ENCODE measurements around the gene MLST8.

Gene MLST8

GRCh38 chr16:2208772-2209171 is 3.5 kb downstream of the MLST8 start:
- no peak for DNase-seq (ENCODE audit: low read depth)

GRCh38 chr16:2209258-2210008 is 4.2 kb downstream of the MLST8 start:
- DNase-seq (ENCODE audit: low read depth) = no peak

GRCh38 chr16:2210009-2210332 is 4.7 kb downstream of the MLST8 start:
- no peak for DNase-seq (ENCODE audit: low read depth)

GRCh38 chr16:2210386-2211365 is 5.4 kb downstream of the MLST8 start, which contains the start of gene BRICD5:
BRICD5 (minus strand) TSS chr16:2210863; CDS start chr16:2210833, 30 bp downstream.
- DNase-seq (ENCODE audit: low read depth) = no peak

- no peak for DNase-seq (ENCODE audit: low read depth)
Observed at GRCh38 chr16:2211923-2212347, 6.7 kb downstream of the MLST8 start.

- no peak for DNase-seq (ENCODE audit: low read depth)
Observed at GRCh38 chr16:2212362-2213324, 7.4 kb downstream of the MLST8 start.

- no peak for DNase-seq (ENCODE audit: low read depth)
Observed at GRCh38 chr16:2213817-2214718, 8.8 kb downstream of the MLST8 start.

GRCh38 chr16:2214719-2214968 is 9.4 kb downstream of the MLST8 start, which contains the start of gene PGP:
PGP (minus strand) TSS chr16:2214840; CDS start chr16:2214777, 63 bp downstream.
- no peak for DNase-seq (ENCODE audit: low read depth)

- no peak for DNase-seq (ENCODE audit: low read depth)
Observed at GRCh38 chr16:2216330-2216729, 11.1 kb downstream of the MLST8 start.

GRCh38 chr16:2223221-2223941 is 18.1 kb downstream of the MLST8 start, which contains the start of gene E4F1:
E4F1 (plus strand) TSS chr16:2223591; CDS start chr16:2223614, 23 bp downstream.
- peak; percentile 99 for DNase-seq (ENCODE audit: low read depth)

- no peak for DNase-seq (ENCODE audit: low read depth)
Observed at GRCh38 chr16:2223942-2224486, 18.8 kb downstream of the MLST8 start.

- no peak for DNase-seq (ENCODE audit: low read depth)
Observed at GRCh38 chr16:2226245-2226793, 21.1 kb downstream of the MLST8 start.

- DNase-seq (ENCODE audit: low read depth) = no peak
Observed at GRCh38 chr16:2226918-2227317, 21.7 kb downstream of the MLST8 start.

GRCh38 chr16:2228161-2228824 is 23.0 kb downstream of the MLST8 start:
- no peak for DNase-seq (ENCODE audit: low read depth)

- no peak for DNase-seq (ENCODE audit: low read depth)
Observed at GRCh38 chr16:2229091-2229490, 23.8 kb downstream of the MLST8 start.

GRCh38 chr16:2229632-2230250 is 24.5 kb downstream of the MLST8 start:
- no peak for DNase-seq (ENCODE audit: low read depth)

- DNase-seq (ENCODE audit: low read depth) = no peak
Observed at GRCh38 chr16:2230376-2230775, 25.1 kb downstream of the MLST8 start.
